K562 (cell line): Measurements from ENCODE around the gene FITM1. TPM values are rescaled to one million over a fixed set of nuclear protein-coding genes. Genes with fewer than 3 reads are reported as not detected.
A peak's percentile ranks its signal among the peaks of the same experiment; 100 is the strongest.

ENCODE experiments used
- BCL6 ChIP-seq: fragments of 250-450 bp; sonication (Bioruptor Pico); IDR thresholded peaks from 2 replicates; pipeline ENCODE4 v1.4.0; 2020
- CSDE1 ChIP-seq, 2 experiments: fragments of 450-650 bp; IDR thresholded peaks; 2 replicates each; pipeline ENCODE4 v1.6.1; 2016; ENCODE audit warnings: mild to moderate bottlenecking in 1 of 2
- ELK1 ChIP-seq: sonication (generic); formaldehyde crosslinking; IDR thresholded peaks from 2 replicates; pipeline ENCODE4 v1.8.1; 2022; ENCODE audit warnings: missing genetic modification reagents
- IRF2 ChIP-seq: sonication (generic); formaldehyde crosslinking; IDR thresholded peaks from 2 replicates; pipeline ENCODE4 v1.8.1; 2022; ENCODE audit warnings: mild to moderate bottlenecking, missing genetic modification reagents
- MCM5 ChIP-seq: fragments of 450-650 bp; IDR thresholded peaks from 2 replicates; pipeline ENCODE4 v1.6.1; 2016; ENCODE audit warnings: low read depth
- MEIS2 ChIP-seq: fragments of 450-650 bp; IDR thresholded peaks from 2 replicates; pipeline ENCODE4 v1.6.1; 2014; ENCODE audit warnings: mild to moderate bottlenecking; ENCODE audit not compliant: partially characterized antibody
- NR0B1 ChIP-seq: fragments of 450-650 bp; IDR thresholded peaks from one replicate; pipeline ENCODE4 v1.6.1; 2018; ENCODE audit warnings: mild to moderate bottlenecking, moderate library complexity; ENCODE audit not compliant: partially characterized antibody
- NUFIP1 ChIP-seq: fragments of 450-650 bp; IDR thresholded peaks from 2 replicates; pipeline ENCODE4 v1.6.1; 2018; ENCODE audit not compliant: partially characterized antibody
- PRMT5 ChIP-seq: sonication (generic); formaldehyde crosslinking; IDR thresholded peaks from 2 replicates; pipeline ENCODE4 v1.5.0; 2020; ENCODE audit warnings: missing genetic modification reagents
- PTRF ChIP-seq: fragments of 450-650 bp; IDR thresholded peaks from 2 replicates; pipeline ENCODE4 v1.6.1; 2016; ENCODE audit warnings: mild to moderate bottlenecking, missing genetic modification characterization, missing compliant biosample characterization
- SAFB2 ChIP-seq: fragments of 200-400 bp; formaldehyde crosslinking; IDR thresholded peaks from 2 replicates; pipeline ENCODE4 v1.6.1; 2018; ENCODE audit warnings: borderline replicate concordance, low read length, low read depth, moderate library complexity; ENCODE audit not compliant: severe bottlenecking
- SETDB1 ChIP-seq: IDR thresholded peaks from one replicate; pipeline ENCODE4 v1.6.1; 2012; ENCODE audit warnings: low read length, control low read depth, inconsistent platforms
- SUPT5H ChIP-seq: fragments of 450-650 bp; IDR thresholded peaks from 2 replicates; pipeline ENCODE4 v1.6.1; 2016
- TAF15 ChIP-seq: fragments of 200-400 bp; formaldehyde crosslinking; IDR thresholded peaks from 2 replicates; pipeline ENCODE4 v1.6.1; 2017; ENCODE audit warnings: mild to moderate bottlenecking, low read depth, low read length, moderate library complexity
- VEZF1 ChIP-seq: fragments of 200-800 bp; sonication (Bioruptor generic); IDR thresholded peaks from 2 replicates; pipeline ENCODE4 v1.6.1; 2017; ENCODE audit warnings: missing genetic modification characterization, missing compliant biosample characterization
- ZBTB34 ChIP-seq: fragments of 250-450 bp; sonication (Bioruptor Pico); IDR thresholded peaks from 2 replicates; pipeline ENCODE4 v1.8.0; 2021; ENCODE audit warnings: mild to moderate bottlenecking, moderate library complexity
- ZNF143 ChIP-seq: sonication (generic); formaldehyde crosslinking; IDR thresholded peaks from 2 replicates; pipeline ENCODE4 v1.9.0; 2022; ENCODE audit warnings: mild to moderate bottlenecking, missing genetic modification reagents
- ZNF780A ChIP-seq: fragments of 250-450 bp; sonication (Bioruptor Pico); IDR thresholded peaks from 2 replicates; pipeline ENCODE4 v1.5.0; 2021; ENCODE audit warnings: mild to moderate bottlenecking
- polyA plus RNA-seq, 8 experiments: library from polyadenylated mRNA; depleted of rRNA in 4 of 8; stranded (reverse) in 5 of 8; unstranded in 3 of 8; fragments of >200 nt; fragmentation: Nextera tagmentation in 2 of 8; fragmentation: Illumina TruSeq in 1 of 8; extraction: Ambion mirVana in 2 of 8; extraction: Trizol in 1 of 8; gene quantifications; 2 replicates each; pipeline versions ENCODE4 v1.2.1 to v1.2.3, GENCODE V29; 2011 to 2014; ENCODE audit warnings: inconsistent platforms in 1 of 8, missing spikeins in 1 of 8
- total RNA-seq, 7 experiments: library from RNA; depleted of rRNA in 6 of 7; stranded (reverse); fragments of >200 nt in 6 of 7; fragmentation: Illumina TruSeq in 2 of 7; extraction: Trizol in 2 of 7; gene quantifications; 2 replicates each; pipeline versions ENCODE4 v1.2.1 to v1.2.3, GENCODE V29; 2011 to 2021; ENCODE audit warnings: low replicate concordance in 1 of 7
- TF ChIP-seq, protein P1 (sequence below): IDR thresholded peaks from 3 replicates; pipeline ENCODE4 v1.6.1; 2011; ENCODE audit warnings: borderline replicate concordance, mild to moderate bottlenecking, moderate library complexity; ENCODE audit not compliant: insufficient read length; ENCODE audit errors: extremely low read depth
- TF ChIP-seq, protein P2 (sequence below): sonication (generic); formaldehyde crosslinking; IDR thresholded peaks from 2 replicates; pipeline ENCODE4 v1.9.0; 2022; ENCODE audit warnings: mild to moderate bottlenecking, missing genetic modification reagents

The FITM1 gene
- total and polyA plus RNA-seq, 9 of the 15 experiments (the other 6 are each of a cell fraction or from before 2014, with no cell fraction given): 0.09 to 0.20 TPM; not detected in 7

DNA sequence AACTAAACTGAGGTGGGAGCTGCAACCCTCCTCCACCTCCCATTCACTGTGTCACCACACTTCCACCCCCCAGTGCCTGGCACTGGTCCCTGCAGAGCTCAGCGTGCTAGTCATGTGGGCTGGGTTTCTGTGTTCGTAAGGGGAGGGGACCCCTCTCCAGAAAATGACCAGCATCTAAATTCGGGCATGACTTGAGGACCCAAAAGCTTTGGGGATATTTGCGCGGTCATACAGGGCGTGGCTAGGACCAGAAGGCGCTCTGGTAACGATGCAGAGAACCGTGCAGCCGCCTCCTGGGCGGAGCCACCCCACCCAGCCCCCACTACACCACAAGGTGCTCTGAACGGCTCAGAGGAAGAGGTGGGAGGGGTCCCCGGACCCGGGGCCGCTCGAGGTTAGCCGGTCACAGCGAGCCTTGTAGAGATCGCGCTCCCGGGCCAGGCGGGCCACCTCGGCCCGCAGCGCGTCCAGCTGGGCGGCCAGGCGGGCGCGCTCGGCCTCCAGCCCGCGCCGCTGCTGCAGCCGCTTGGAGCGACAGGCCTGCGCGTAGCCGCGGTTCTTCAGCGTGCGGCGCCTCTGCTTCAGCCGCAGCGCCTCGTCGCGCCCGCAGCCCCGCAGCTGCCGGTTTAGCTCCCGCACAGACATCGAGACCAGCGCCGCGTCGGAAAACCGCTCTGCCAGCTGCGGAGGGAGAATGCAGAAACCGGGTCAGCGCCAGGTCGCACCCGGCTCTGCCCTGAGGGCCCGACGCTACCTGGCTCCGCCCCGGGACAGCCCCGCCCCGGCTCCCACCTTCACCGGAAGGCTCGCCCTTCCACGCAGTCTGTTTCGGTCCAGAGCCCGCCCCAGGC lies 49.3 kb upstream of the FITM1 start (continued):
- TF ChIP-seq CSDE1 (IDR thresholded peaks at IDR 0.05) (no peak), SUPT5H (peak; percentile 48; the same call in 1 of the 2 replicates), ZNF780A (CRISPR knock-in tag) (no peak), TAF15 (no peak), ZBTB34 (CRISPR knock-in tag) (no peak), PRMT5 (CRISPR knock-in tag) (no peak), ZNF143 (CRISPR knock-in tag) (no peak), IRF2 (CRISPR knock-in tag) (no peak), PTRF (tag) (no peak), MEIS2 (no peak), ELK1 (CRISPR knock-in tag) (no peak), MCM5 (no peak), SAFB2 (no peak), BCL6 (CRISPR knock-in tag) (no peak), NR0B1 (no peak), VEZF1 (CRISPR knock-in tag) (peak; percentile 52), SETDB1 (no peak), NUFIP1 (no peak)
- TF ChIP-seq, protein P1, sequence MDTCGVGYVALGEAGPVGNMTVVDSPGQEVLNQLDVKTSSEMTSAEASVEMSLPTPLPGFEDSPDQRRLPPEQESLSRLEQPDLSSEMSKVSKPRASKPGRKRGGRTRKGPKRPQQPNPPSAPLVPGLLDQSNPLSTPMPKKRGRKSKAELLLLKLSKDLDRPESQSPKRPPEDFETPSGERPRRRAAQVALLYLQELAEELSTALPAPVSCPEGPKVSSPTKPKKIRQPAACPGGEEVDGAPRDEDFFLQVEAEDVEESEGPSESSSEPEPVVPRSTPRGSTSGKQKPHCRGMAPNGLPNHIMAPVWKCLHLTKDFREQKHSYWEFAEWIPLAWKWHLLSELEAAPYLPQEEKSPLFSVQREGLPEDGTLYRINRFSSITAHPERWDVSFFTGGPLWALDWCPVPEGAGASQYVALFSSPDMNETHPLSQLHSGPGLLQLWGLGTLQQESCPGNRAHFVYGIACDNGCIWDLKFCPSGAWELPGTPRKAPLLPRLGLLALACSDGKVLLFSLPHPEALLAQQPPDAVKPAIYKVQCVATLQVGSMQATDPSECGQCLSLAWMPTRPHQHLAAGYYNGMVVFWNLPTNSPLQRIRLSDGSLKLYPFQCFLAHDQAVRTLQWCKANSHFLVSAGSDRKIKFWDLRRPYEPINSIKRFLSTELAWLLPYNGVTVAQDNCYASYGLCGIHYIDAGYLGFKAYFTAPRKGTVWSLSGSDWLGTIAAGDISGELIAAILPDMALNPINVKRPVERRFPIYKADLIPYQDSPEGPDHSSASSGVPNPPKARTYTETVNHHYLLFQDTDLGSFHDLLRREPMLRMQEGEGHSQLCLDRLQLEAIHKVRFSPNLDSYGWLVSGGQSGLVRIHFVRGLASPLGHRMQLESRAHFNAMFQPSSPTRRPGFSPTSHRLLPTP: no peak
- TF ChIP-seq, protein P2, sequence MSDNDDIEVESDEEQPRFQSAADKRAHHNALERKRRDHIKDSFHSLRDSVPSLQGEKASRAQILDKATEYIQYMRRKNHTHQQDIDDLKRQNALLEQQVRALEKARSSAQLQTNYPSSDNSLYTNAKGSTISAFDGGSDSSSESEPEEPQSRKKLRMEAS (CRISPR knock-in tag): no peak
